Muscle layer of colon (tissue), 2 donors: ENCODE results near the gene TSPAN11.

ENCODE experiments used
- H3K27ac ChIP-seq: one replicate; pipeline ENCODE4 v1.7.0; 2013; ENCODE audit warnings: low read depth, mild to moderate bottlenecking, low read length, moderate library complexity
- H3K27me3 ChIP-seq, 2 donors: one replicate each; pipeline ENCODE4 v1.7.0; 2013; ENCODE audit warnings: low read length in 2 of 2, mild to moderate bottlenecking in 2 of 2; ENCODE audit not compliant: insufficient read depth in 2 of 2, control insufficient read depth in 1 of 2
- H3K36me3 ChIP-seq: one replicate; pipeline ENCODE4 v1.7.0; 2013; ENCODE audit warnings: mild to moderate bottlenecking, low read length; ENCODE audit not compliant: insufficient read depth
- H3K4me1 ChIP-seq: one replicate; pipeline ENCODE4 v1.7.0; 2013; ENCODE audit warnings: mild to moderate bottlenecking, low read length; ENCODE audit not compliant: insufficient read depth
- H3K4me3 ChIP-seq, 2 donors: one replicate each; pipeline ENCODE4 v1.7.0; 2013; ENCODE audit warnings: low read length in 2 of 2, low read depth in 1 of 2, mild to moderate bottlenecking in 1 of 2, moderate library complexity in 1 of 2
- H3K9ac ChIP-seq: one replicate; pipeline ENCODE4 v1.7.0; 2013; ENCODE audit warnings: low read length
- H3K9me3 ChIP-seq: one replicate; pipeline ENCODE4 v1.7.0; 2013; ENCODE audit warnings: mild to moderate bottlenecking, low read length
- donor health status: abdominal sarcoma.
- donor health status: Adenocarcinoma of cecum.

TSPAN11 gene

DNA sequence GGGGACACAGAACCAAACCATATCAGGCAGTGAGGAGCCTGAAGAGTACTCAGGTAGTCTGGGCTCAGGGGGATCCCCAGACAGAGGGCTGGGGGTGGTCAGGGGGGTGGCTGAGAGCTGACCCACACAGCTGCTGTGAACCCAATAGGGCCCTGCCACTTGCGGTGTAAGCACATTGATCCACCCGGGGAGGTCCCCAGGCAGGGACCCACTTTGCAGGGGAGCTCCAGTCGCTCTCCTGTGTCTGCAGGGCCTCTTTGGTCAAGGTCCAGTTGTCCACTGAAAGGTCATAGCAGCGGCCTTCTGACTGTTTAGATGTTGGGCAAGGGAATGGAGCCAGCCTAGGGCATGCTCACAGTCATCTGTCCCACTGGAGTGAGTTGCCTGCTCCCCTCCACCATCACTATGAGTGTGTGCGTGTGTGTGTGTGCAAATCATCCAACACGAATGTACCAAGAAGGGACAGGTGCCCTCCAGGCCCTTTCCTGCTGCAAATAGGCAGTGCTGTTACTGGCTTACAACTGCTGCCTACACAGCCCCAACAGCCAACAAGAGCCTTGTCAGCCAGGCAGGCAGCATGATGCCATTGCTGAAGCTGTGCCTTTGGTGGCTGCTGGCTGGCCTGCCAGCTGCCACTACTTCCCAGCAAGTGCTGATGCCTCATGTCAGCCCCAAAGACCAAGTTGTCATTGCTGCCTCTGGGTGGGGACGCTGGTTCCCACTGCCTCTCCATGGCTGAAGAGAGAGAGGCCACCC, 71.3 kb downstream of the TSPAN11 start:
- H3K9me3 ChIP-seq, result no peaks in the 10 kb centered on the region
- no peaks in the 10 kb centered on the region for H3K27me3 ChIP-seq
- H3K9ac ChIP-seq, result no peak overlapping the region
- H3K27ac ChIP-seq, result no peak overlapping the region
- H3K4me1 ChIP-seq, result no peaks in the 10 kb centered on the region
- H3K4me3 ChIP-seq, result no peak overlapping the region
- no peaks in the 10 kb centered on the region for H3K36me3 ChIP-seq

DNA sequence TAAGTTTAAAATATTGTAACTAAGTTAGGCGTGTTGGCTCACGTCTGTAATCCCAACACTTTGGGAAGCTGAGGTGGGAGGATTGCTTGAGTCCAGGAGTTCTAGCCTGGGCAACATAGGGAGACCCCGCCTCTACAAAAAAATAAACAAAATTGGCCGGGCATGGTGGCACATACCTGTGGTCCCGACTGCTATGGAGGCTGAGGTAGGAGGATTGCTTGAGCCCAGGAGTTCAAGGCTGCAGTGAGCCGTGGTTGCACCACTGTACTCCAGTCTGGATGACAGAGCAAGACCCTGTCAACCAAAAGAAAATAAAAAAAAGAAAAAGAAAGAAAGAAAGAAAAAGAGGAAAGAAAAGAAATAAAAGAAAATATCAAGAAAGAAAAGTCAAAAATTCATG, 72.5 kb downstream of the TSPAN11 start:
- Histone ChIP-seq H3K36me3 (no peaks in the 10 kb centered on the region), H3K9me3 (no peaks in the 10 kb centered on the region), H3K4me3 (no peak overlapping the region), H3K27me3 (no peaks in the 10 kb centered on the region), H3K4me1 (no peaks in the 10 kb centered on the region), H3K9ac (no peak overlapping the region), H3K27ac (no peak overlapping the region)

GRCh38 chr12:30999723-31000122, 73.2 kb downstream of the TSPAN11 start:
- Histone ChIP-seq H3K9me3 (no peaks in the 10 kb centered on the region), H3K4me1 (no peaks in the 10 kb centered on the region), H3K27me3 (no peaks in the 10 kb centered on the region), H3K27ac (no peak overlapping the region), H3K36me3 (no peaks in the 10 kb centered on the region), H3K4me3 (no peak overlapping the region), H3K9ac (no peak overlapping the region)

- no peaks in the 10 kb centered on the region for H3K4me1 ChIP-seq
- H3K27me3 ChIP-seq, result no peaks in the 10 kb centered on the region
- H3K36me3 ChIP-seq, result no peaks in the 10 kb centered on the region
- H3K27ac ChIP-seq, result no peak overlapping the region
- no peaks in the 10 kb centered on the region for H3K9me3 ChIP-seq
- H3K4me3 ChIP-seq, result no peak overlapping the region
- no peak overlapping the region for H3K9ac ChIP-seq
Measured at GRCh38 chr12:31000751-31001150, 74.2 kb downstream of the TSPAN11 start.

DNA sequence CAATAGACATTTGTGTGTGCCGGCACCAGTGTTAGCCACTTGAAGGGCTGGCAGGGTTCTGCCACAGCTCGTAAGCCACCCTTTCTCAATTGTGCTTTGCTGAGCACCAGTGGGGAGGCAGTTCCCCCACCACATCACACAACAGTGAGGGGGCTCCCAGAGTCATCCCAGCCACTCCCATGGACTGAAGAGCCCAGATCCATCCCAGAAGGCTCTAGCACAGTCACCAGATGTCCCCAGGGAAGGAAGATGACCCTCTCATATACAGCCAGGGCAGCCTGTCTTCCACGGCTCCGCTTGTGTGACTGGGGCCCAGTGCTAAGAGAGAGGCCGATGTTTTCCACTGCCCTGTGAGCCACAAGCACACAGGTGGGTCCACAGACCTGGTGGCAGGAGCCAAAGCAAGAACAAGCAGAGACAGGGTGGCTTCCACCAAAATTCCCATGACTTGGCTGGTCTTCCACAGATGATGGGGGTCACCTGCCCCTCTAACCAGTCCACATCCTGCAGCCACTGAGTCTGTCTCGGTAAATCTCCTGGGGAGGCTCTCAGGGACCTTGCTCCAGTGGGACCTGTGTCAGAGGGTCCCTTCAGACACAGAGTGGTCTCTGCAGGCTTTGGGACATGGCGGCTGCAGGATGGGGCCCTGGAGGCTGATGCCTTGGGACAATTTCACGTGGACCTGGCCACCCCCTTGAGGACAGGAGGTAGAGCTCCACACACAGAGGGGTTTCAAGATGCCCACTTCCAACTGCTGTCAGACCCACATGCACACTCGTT, 75.2 kb downstream of the TSPAN11 start:
- Histone ChIP-seq H3K9ac (no peak overlapping the region), H3K4me3 (no peak overlapping the region), H3K4me1 (no peaks in the 10 kb centered on the region), H3K27ac (no peak overlapping the region), H3K36me3 (no peaks in the 10 kb centered on the region), H3K9me3 (no peaks in the 10 kb centered on the region), H3K27me3 (no peaks in the 10 kb centered on the region)

GRCh38 chr12:31002361-31002725, 75.8 kb downstream of the TSPAN11 start:
- H3K9ac ChIP-seq, result no peak overlapping the region
- no peak overlapping the region for H3K27ac ChIP-seq
- no peaks in the 10 kb centered on the region for H3K36me3 ChIP-seq
- no peak overlapping the region for H3K4me3 ChIP-seq
- no peaks in the 10 kb centered on the region for H3K27me3 ChIP-seq
- H3K9me3 ChIP-seq, result no peaks in the 10 kb centered on the region
- H3K4me1 ChIP-seq, result no peaks in the 10 kb centered on the region

DNA sequence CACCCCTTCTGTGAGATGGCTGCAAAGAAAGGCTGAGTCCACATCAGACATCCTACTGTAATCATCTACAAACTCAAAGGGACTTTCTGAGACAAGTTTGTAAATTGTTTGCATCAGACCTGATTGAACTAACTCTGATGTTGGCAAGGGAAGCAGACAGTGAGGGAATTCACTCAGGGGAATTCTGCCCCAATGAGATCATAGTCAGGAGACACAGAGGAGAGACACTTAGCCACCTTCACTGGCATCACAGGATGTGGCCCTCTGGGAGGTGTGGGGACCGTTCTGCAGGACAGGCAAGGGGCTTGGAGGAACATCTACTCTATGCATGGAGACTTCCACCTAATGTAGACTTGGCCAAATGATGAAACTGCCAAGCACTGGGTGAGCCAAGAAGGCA, 76.5 kb downstream of the TSPAN11 start:
- Histone ChIP-seq H3K4me3 (no peak overlapping the region), H3K27ac (no peak overlapping the region), H3K36me3 (no peaks in the 10 kb centered on the region), H3K9ac (no peak overlapping the region), H3K27me3 (no peaks in the 10 kb centered on the region), H3K9me3 (no peaks in the 10 kb centered on the region), H3K4me1 (no peaks in the 10 kb centered on the region)

GRCh38 chr12:31003861-31004640, 77.5 kb downstream of the TSPAN11 start:
- H3K27me3 ChIP-seq, result no peaks in the 10 kb centered on the region
- H3K4me1 ChIP-seq, result no peaks in the 10 kb centered on the region
- no peaks in the 10 kb centered on the region for H3K36me3 ChIP-seq
- no peak overlapping the region for H3K9ac ChIP-seq
- no peak overlapping the region for H3K27ac ChIP-seq
- no peaks in the 10 kb centered on the region for H3K9me3 ChIP-seq
- no peak overlapping the region for H3K4me3 ChIP-seq

DNA sequence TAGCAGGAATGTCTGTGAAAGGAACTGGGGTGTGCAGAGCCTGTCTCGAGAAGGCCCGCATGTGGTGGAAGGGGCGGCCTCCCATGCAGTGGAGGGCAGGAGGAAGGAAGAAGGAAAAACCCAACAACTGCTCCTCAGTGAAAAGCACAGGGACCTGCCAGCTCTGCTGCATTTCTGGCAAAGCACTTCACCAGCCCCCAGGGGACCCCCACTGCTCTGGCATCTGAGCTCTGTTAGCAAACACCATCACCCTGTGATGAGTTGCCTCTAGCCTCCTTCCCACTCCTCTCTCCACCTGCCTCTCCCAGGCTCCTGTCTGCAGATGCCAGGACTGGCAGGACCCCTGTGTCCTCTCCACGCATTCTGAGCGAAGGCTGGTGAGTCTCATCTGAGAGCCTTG, 78.1 kb downstream of the TSPAN11 start:
- Histone ChIP-seq H3K36me3 (no peaks in the 10 kb centered on the region), H3K27ac (no peak overlapping the region)

GRCh38 chr12:31005256-31005943, 78.9 kb downstream of the TSPAN11 start:
- H3K4me1 ChIP-seq, result no peaks in the 10 kb centered on the region
- H3K9me3 ChIP-seq, result no peaks in the 10 kb centered on the region
- H3K27me3 ChIP-seq, result no peaks in the 10 kb centered on the region

More for the DNA sequence above, 78.1 kb downstream of the TSPAN11 start:
- H3K4me1 ChIP-seq, result no peaks in the 10 kb centered on the region
- H3K9ac ChIP-seq, result no peak overlapping the region
- no peaks in the 10 kb centered on the region for H3K9me3 ChIP-seq
- H3K27me3 ChIP-seq, result no peaks in the 10 kb centered on the region
- H3K4me3 ChIP-seq, result no peak overlapping the region

GRCh38 chr12:31005944-31006361, 79.4 kb downstream of the TSPAN11 start:
- Histone ChIP-seq H3K4me3 (no peak overlapping the region), H3K9ac (no peak overlapping the region), H3K27ac (no peak overlapping the region)

More at GRCh38 chr12:31005256-31005943, 78.9 kb downstream of the TSPAN11 start:
- no peak overlapping the region for H3K9ac ChIP-seq
- H3K36me3 ChIP-seq, result no peaks in the 10 kb centered on the region
- no peak overlapping the region for H3K27ac ChIP-seq
- H3K4me3 ChIP-seq, result no peak overlapping the region

More at GRCh38 chr12:31005944-31006361, 79.4 kb downstream of the TSPAN11 start:
- H3K36me3 ChIP-seq, result no peaks in the 10 kb centered on the region
- H3K27me3 ChIP-seq, result no peaks in the 10 kb centered on the region
- H3K4me1 ChIP-seq, result no peaks in the 10 kb centered on the region
- no peaks in the 10 kb centered on the region for H3K9me3 ChIP-seq
